GM18870 (cell line): ENCODE results near the gene MACROD2.

Experiments
- ATAC-seq: cut with Tn5 transposase; IDR thresholded peaks from one replicate; pipeline ENCODE4 v1.9.1; 2021; ENCODE audit warnings: moderate library complexity; ENCODE audit not compliant: unreplicated experiment

MACROD2 gene

GRCh38 chr20:14785065-14785743 is 789.9 kb downstream of the MACROD2 start:
- no peak for ATAC-seq

GRCh38 chr20:14790190-14790589 is 794.9 kb downstream of the MACROD2 start:
- ATAC-seq: no peak

- no peak for ATAC-seq
These were observed 795.7 kb downstream of the MACROD2 start for GRCh38 chr20:14790771-14791620.

GRCh38 chr20:14792915-14793314 is 797.6 kb downstream of the MACROD2 start:
- ATAC-seq: no peak

GRCh38 chr20:14799545-14800216 is 804.4 kb downstream of the MACROD2 start:
- no peak for ATAC-seq

- ATAC-seq: no peak
These were observed 805.5 kb downstream of the MACROD2 start for GRCh38 chr20:14800707-14801425.

- peak; percentile 58 for ATAC-seq
These were observed 806.4 kb downstream of the MACROD2 start for GRCh38 chr20:14801591-14802325.

GRCh38 chr20:14807224-14807623 is 811.9 kb downstream of the MACROD2 start:
- no peak for ATAC-seq

- ATAC-seq: no peak
These were observed 820.0 kb downstream of the MACROD2 start for GRCh38 chr20:14815340-14815739.

GRCh38 chr20:14816471-14816870 is 821.2 kb downstream of the MACROD2 start:
- ATAC-seq: no peak

GRCh38 chr20:14817101-14817500 is 821.8 kb downstream of the MACROD2 start:
- ATAC-seq: no peak

- no peak for ATAC-seq
These were observed 825.5 kb downstream of the MACROD2 start for GRCh38 chr20:14820771-14821170.

GRCh38 chr20:14821251-14821650 is 825.9 kb downstream of the MACROD2 start:
- no peak for ATAC-seq

GRCh38 chr20:14824996-14825395 is 829.7 kb downstream of the MACROD2 start:
- ATAC-seq: no peak

GRCh38 chr20:14826543-14827313 is 831.4 kb downstream of the MACROD2 start:
- ATAC-seq: no peak

- ATAC-seq: no peak
These were observed 833.1 kb downstream of the MACROD2 start for GRCh38 chr20:14828459-14828858.

- peak; percentile 63 for ATAC-seq
These were observed 834.6 kb downstream of the MACROD2 start for GRCh38 chr20:14829906-14830305.

- peak; percentile 76 for ATAC-seq
These were observed 835.1 kb downstream of the MACROD2 start for GRCh38 chr20:14830466-14830865.

GRCh38 chr20:14830899-14831298 is 835.6 kb downstream of the MACROD2 start:
- ATAC-seq: no peak

- ATAC-seq: peak; percentile 68
These were observed 837.3 kb downstream of the MACROD2 start for GRCh38 chr20:14832630-14833029.
